ENCODE data around the gene DCC. TPM values are rescaled to one million over a fixed set of nuclear protein-coding genes. Genes with fewer than 3 reads are reported as not detected.

The DCC gene
- total and polyA plus RNA-seq, 11 donors, result 0.02 TPM; not detected in 10

- no peaks in the 10 kb centered on the region for H3K4me1 ChIP-seq
- no peaks in the 10 kb centered on the region for H3K27me3 ChIP-seq
- no peak for ATAC-seq
- TF ChIP-seq, protein P1, sequence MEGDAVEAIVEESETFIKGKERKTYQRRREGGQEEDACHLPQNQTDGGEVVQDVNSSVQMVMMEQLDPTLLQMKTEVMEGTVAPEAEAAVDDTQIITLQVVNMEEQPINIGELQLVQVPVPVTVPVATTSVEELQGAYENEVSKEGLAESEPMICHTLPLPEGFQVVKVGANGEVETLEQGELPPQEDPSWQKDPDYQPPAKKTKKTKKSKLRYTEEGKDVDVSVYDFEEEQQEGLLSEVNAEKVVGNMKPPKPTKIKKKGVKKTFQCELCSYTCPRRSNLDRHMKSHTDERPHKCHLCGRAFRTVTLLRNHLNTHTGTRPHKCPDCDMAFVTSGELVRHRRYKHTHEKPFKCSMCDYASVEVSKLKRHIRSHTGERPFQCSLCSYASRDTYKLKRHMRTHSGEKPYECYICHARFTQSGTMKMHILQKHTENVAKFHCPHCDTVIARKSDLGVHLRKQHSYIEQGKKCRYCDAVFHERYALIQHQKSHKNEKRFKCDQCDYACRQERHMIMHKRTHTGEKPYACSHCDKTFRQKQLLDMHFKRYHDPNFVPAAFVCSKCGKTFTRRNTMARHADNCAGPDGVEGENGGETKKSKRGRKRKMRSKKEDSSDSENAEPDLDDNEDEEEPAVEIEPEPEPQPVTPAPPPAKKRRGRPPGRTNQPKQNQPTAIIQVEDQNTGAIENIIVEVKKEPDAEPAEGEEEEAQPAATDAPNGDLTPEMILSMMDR (IDR thresholded peaks at IDR 0.05), result no peak
- no peak for TF ChIP-seq POLR2A (IDR thresholded peaks at IDR 0.05)
- DNase-seq, result no peak
- H3K9me3 ChIP-seq, result no peaks in the 10 kb centered on the region
- H3K4me3 ChIP-seq, result no peak overlapping the region
- no peaks in the 10 kb centered on the region for H3K36me3 ChIP-seq
- H3K27ac ChIP-seq, result no peak overlapping the region
- intact Hi-C loops (cut with DNase I), result no loop called here
- 87 to 93% (median 91%) methylated on average over 1 of the region's 1 CpG for WGBS, 4 donors
Observed at GRCh38 chr18:52401236-52401635, 61.2 kb downstream of the DCC start.

DNA sequence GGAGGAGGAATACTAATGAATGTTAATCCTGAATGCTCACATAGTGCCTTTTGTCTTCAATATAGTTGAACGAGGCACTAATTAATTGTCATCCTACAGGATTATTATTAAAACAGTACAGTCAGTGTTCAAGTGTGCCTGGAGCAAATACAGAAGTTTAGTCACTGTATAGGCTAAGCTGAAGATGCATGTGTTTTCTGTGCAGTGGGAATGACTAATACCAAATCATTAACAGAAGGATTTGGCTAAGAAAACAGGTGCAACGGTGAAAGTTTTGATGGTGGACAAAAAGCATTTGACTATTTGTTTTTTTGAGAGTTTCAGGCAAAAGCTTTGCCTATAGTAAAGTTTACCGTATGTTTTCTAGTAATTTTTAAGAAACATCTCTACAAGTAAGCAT lies 62.8 kb downstream of the DCC start:
- no peaks in the 10 kb centered on the region for H3K4me1 ChIP-seq
- H3K9me3 ChIP-seq, result no peaks in the 10 kb centered on the region
- H3K4me3 ChIP-seq, result no peak overlapping the region
- DNase-seq (no peak), ATAC-seq (no peak)
- H3K36me3 ChIP-seq, result no peaks in the 10 kb centered on the region
- no peak overlapping the region for H3K27ac ChIP-seq
- TF ChIP-seq, protein P1 (IDR thresholded peaks at IDR 0.05), result no peak
- TF ChIP-seq POLR2A (IDR thresholded peaks at IDR 0.05), result no peak
- 52 to 71% (median 62%) methylated on average over 3 of the region's 3 CpGs for WGBS, 4 donors
- intact Hi-C loops (cut with DNase I), result no loop called here
- H3K27me3 ChIP-seq, result no peaks in the 10 kb centered on the region

DNA sequence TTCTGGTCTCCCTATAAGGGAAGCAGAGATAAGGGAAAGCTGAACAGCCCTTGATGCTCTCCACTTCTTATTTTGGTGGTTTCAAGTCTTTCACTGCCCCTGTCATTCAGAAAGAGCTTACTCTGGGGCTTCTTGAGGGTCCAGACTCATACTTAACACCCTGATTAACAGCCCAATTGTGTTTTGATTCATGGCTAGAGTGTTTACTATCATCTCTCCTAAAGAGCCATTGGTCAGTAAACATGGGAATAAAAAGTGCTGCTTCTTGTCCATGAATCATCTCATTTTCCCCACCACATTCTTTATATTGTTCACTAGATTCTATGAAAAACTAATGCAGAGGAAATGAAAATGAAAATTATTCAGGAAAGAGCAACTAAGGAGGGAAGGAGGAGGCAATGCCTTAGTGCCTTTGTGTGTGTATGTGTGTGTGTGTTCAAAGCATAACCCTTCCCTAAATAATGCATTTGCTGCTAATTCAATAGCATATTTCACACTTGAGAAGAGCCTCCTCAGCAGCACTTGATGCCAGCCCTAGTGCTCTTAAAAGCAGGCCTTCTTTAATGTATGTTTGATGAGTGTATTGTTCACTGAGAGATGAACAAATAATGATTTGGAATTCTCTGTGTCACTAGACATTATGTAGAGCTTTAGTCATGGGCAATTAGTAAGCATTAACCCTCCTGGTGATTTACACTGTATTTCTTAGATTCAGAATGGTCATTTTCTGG lies 63.5 kb downstream of the DCC start:
- H3K4me3 ChIP-seq, result no peak overlapping the region
- ATAC-seq (no peak), DNase-seq (no peak)
- no peak for TF ChIP-seq POLR2A (IDR thresholded peaks at IDR 0.05)
- TF ChIP-seq, protein P1 (IDR thresholded peaks at IDR 0.05), result no peak
- intact Hi-C loops (cut with DNase I), result no loop called here
- no peaks in the 10 kb centered on the region for H3K9me3 ChIP-seq
- no peak overlapping the region for H3K27ac ChIP-seq
- no peaks in the 10 kb centered on the region for H3K4me1 ChIP-seq
- no peaks in the 10 kb centered on the region for H3K36me3 ChIP-seq
- H3K27me3 ChIP-seq, result no peaks in the 10 kb centered on the region

GRCh38 chr18:52408800-52409302 lies 68.9 kb downstream of the DCC start:
- DNase-seq, result no peak
- no peak for ATAC-seq
- intact Hi-C loops (cut with DNase I), result no loop called here
- H3K9me3 ChIP-seq, result no peaks in the 10 kb centered on the region
- no peaks in the 10 kb centered on the region for H3K4me1 ChIP-seq
- H3K27me3 ChIP-seq, result no peaks in the 10 kb centered on the region
- no peak overlapping the region for H3K27ac ChIP-seq
- TF ChIP-seq POLR2A (IDR thresholded peaks at IDR 0.05), result no peak
- TF ChIP-seq, protein P1 (IDR thresholded peaks at IDR 0.05), result no peak
- H3K4me3 ChIP-seq, result no peak overlapping the region
- 66 to 84% (median 74%) methylated on average over 2 of the region's 2 CpGs for WGBS, 4 donors
- H3K36me3 ChIP-seq, result no peaks in the 10 kb centered on the region
